DMS53 treated with DMSO at 0.1 percent for 48 hours (cell line): ENCODE results near the gene DHRS12.
"Not testable (repeated sequence)": the region's sequence is repeated elsewhere in the genome, so short reads cannot be mapped to it uniquely, and the experiment has no call there.

Experiments
- DNase-seq: peaks from one replicate; lab custom pipeline; 2025; ENCODE audit not compliant: unreplicated experiment; lab: John Stamatoyannopoulos, UW

The DHRS12 gene

GRCh38 chr13:51828730-51829567 lies 25.0 kb upstream of the DHRS12 start:
- DNase-seq = no peak

GRCh38 chr13:51827254-51827653 lies 23.3 kb upstream of the DHRS12 start:
- DNase-seq = no peak

DNA sequence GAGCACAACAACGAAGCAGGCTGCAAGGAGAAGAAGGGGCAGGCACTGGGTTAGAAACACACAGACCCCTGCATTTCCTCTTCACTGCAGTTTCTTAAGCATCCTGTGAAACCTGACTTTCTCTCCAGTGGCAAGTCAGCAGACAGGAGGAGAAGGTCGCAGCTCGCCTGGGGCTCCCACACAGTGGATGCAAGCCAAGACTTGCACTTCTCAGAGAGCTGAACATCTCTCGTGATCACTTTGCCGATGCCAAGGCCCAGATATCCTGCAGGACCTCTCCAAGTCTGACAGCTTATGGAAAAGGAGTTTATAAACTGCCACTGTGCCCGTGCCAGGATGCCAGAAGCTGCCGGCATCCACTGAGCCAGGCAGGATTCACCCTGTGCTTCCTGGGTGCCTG lies 22.6 kb upstream of the DHRS12 start:
- no peak for DNase-seq

DNA sequence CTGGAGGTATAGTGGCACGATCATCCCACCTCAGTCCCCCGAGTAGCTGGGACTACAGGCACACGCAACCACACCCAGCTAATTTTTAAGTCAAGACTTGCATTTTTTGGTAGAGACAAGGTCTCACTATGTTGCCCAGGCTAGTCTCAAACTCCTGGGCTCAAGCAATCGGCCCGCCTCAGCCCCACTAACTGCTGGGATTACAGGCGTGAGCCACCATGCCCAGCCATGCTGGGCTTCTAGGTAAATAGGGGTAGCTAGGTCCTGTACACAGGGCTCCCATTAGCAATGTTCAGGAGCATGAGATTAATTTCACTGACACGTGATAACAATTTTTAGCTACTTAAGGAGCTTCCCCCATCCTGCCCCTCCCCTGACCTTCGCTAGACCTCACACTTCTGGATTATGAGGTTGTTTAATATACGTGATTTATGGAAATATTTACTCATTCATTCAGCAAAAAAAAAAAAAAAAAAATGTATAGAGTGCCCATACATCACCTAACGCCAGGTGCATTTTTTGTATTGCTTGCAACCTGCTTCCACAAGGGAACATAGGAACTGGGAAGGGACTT lies 21.8 kb upstream of the DHRS12 start:
- DNase-seq = no peak

- no peak for DNase-seq
Observed at GRCh38 chr13:51825165-51825592, 21.2 kb upstream of the DHRS12 start.

DNA sequence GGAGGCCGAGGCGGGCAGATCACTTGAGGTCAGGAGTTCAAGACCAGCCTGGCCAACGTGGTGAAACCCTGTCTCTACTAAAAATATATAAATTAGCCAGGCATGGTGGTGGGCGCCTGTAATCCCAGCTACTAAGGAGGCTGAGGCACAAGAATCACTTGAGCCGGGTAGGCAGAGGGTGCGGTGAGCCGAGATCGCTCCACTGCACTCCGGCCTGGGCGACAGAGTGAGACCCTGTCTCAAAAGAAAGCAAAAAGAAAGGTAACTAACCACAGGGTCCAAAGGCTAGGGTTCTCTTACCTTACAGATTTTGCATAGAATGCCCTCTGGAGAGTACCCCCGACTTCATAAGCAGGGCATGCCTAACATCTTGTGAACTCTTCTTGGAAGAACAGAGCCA lies 20.7 kb upstream of the DHRS12 start:
- DNase-seq = not testable (repeated sequence)

- no peak for DNase-seq
Observed at GRCh38 chr13:51823863-51824262, 19.9 kb upstream of the DHRS12 start.

GRCh38 chr13:51823359-51823758 lies 19.4 kb upstream of the DHRS12 start:
- no peak for DNase-seq

DNA sequence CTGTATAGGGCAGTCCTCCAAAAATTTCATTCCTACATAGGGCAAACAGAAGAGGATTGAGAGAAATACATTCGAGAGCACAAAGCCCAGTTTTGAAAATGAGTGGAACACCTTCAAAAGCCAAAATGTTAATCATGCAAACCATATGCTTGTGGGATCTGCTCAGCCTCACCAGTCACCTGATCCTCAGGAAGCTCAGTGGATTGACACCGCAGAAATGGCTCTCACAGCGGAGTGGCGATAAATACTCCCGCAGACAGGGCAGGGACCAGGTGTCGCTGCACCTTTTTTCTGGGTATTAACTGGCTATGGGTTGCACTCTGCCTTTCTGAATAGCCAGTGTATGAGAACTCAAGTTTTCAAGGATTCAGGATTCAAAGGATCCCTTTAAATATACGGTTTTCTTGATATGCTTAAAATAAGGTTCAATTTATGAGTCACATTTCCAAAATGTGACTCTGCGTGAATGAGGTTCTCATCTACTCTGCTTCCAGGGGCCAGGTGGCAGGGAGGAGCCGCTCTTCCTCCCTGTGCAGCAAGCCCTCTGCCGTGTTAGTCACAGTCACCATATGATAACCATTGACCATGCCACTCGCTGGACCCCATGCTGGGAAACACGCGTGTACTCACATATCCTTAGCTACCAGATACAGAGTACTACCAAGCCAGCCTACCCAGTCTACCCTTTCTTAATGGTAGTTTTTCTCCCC lies 18.3 kb upstream of the DHRS12 start:
- no peak for DNase-seq

GRCh38 chr13:51821606-51822005 lies 17.6 kb upstream of the DHRS12 start:
- no peak for DNase-seq

- no peak for DNase-seq
Observed at GRCh38 chr13:51820016-51820597, 16.1 kb upstream of the DHRS12 start.

GRCh38 chr13:51819544-51819943 lies 15.6 kb upstream of the DHRS12 start:
- no peak for DNase-seq

GRCh38 chr13:51818781-51819511 lies 15.0 kb upstream of the DHRS12 start:
- no peak for DNase-seq

GRCh38 chr13:51818276-51818675 lies 14.3 kb upstream of the DHRS12 start:
- no peak for DNase-seq

GRCh38 chr13:51817717-51818116 lies 13.8 kb upstream of the DHRS12 start:
- no peak for DNase-seq

DNA sequence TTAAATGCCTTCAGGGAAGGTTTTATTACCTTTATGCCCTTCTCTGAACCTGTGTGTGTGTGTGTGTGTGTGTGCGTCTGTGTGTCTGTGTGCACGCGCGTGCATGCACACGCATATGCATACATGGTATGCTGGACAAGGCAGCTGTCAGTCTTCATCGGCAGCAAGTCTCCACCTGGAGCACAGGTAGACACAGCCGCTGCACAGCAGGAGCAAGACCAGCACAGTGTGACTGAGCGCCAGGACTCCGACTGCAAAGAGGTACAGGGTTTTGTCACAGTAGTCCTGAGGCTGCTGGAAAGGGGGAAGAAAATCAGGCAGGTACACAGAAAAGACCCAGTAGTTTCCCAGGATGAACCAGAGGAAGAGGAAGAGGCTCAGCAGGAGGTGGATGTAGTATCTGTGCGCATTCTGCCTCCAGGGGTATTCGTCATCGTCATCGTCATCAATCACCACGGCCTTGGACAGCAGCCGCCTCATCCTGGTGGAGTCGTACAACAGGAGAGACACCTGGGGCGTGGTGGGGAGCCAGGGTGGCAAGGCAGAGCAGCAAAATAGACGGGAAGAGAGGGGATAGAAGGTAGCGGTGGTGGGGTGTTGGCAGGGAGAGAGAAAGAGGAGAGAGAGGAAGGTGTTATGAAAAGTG lies 12.8 kb upstream of the DHRS12 start:
- DNase-seq = no peak

- no peak for DNase-seq
Observed at GRCh38 chr13:51815848-51816247, 11.9 kb upstream of the DHRS12 start.

- peak; percentile 55 for DNase-seq
Observed at GRCh38 chr13:51814825-51815650, 11.1 kb upstream of the DHRS12 start.

DNA sequence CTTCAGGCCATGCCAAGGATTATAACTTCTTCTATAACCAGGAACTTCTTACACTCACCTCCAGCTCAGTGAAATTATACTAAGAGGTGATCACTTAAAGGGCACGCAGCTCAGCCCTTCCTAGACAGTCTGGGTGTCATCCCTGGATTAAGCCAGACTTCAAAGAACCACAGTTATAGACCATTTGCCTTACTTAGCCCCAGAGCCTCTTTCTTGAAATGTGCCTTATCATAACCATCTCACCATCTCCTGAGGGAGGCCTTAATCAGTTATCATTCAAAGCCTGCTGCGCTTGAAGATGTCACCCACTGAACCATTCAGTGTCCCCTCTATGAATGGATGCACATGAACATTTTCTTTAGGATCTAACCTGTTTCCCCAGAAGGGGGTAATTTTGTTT lies 10.1 kb upstream of the DHRS12 start:
- DNase-seq = no peak
